Neural progenitor cell (in vitro differentiated cells): ENCODE measurements around the gene GLT6D1. TPM values are rescaled to one million over a fixed set of nuclear protein-coding genes. Genes with fewer than 3 reads are reported as not detected.

Experiments
- DNase-seq: peaks from one replicate; pipeline ENCODE4 v3.0.0-alpha.2; 2016; ENCODE audit warnings: low spot score
- H2AFZ ChIP-seq: fragments of 200-600 bp; sonication (generic); replicated peaks from 2 replicates; pipeline ENCODE4 v1.6.1; 2016; ENCODE audit warnings: antibody characterized with exemption
- H3F3A ChIP-seq: fragments of 200-600 bp; sonication (generic); 2 replicates; pipeline ENCODE4 v1.6.1; 2016; ENCODE audit warnings: antibody characterized with exemption, low read depth
- H3K27ac ChIP-seq: fragments of 200-600 bp; sonication (generic); 2 replicates; pipeline ENCODE4 v1.5.1; 2016; ENCODE audit warnings: mild to moderate bottlenecking
- H3K27me3 ChIP-seq: fragments of 200-600 bp; sonication (generic); 2 replicates; pipeline ENCODE4 v1.6.1; 2016; ENCODE audit warnings: mild to moderate bottlenecking, moderate library complexity
- H3K36me3 ChIP-seq: fragments of 200-600 bp; sonication (generic); 2 replicates; pipeline ENCODE4 v1.5.1; 2016
- H3K4me1 ChIP-seq: fragments of 200-600 bp; sonication (generic); 2 replicates; pipeline ENCODE4 v1.6.1; 2016; ENCODE audit warnings: mixed run types
- H3K4me2 ChIP-seq: fragments of 200-600 bp; sonication (generic); 2 replicates; pipeline ENCODE4 v1.6.1; 2016
- H3K4me3 ChIP-seq: fragments of 200-600 bp; sonication (generic); 2 replicates; pipeline ENCODE4 v1.5.1; 2016
- H3K79me2 ChIP-seq: fragments of 200-600 bp; sonication (generic); 2 replicates; pipeline ENCODE4 v1.6.1; 2016; ENCODE audit warnings: low read depth
- H3K9ac ChIP-seq: fragments of 200-600 bp; sonication (generic); 2 replicates; pipeline ENCODE4 v1.6.1; 2016
- H3K9me3 ChIP-seq: fragments of 200-600 bp; sonication (generic); 2 replicates; pipeline ENCODE4 v1.5.1; 2016; ENCODE audit warnings: low read depth
- H4K20me1 ChIP-seq: fragments of 200-600 bp; sonication (generic); 2 replicates; pipeline ENCODE4 v1.6.1; 2016; ENCODE audit warnings: low read depth
- H3K27ac Mint-ChIP-seq: 3 replicates; pipeline ENCODE4 v1.8.0; 2021; ENCODE audit warnings: mixed read lengths
- H3K27me3 Mint-ChIP-seq: 2 replicates; pipeline ENCODE4 v1.8.0; 2022; ENCODE audit warnings: low read depth, mild to moderate bottlenecking, inconsistent platforms, moderate library complexity, mixed read lengths; ENCODE audit not compliant: insufficient read depth
- H3K36me3 Mint-ChIP-seq: 3 replicates; pipeline ENCODE4 v1.8.0; 2021; ENCODE audit warnings: mixed read lengths
- H3K4me1 Mint-ChIP-seq: 3 replicates; pipeline ENCODE4 v1.8.0; 2021; ENCODE audit warnings: mixed read lengths
- H3K4me3 Mint-ChIP-seq: 3 replicates; pipeline ENCODE4 v1.8.0; 2021; ENCODE audit warnings: mild to moderate bottlenecking, moderate library complexity, mixed read lengths
- H3K9me3 Mint-ChIP-seq: 3 replicates; pipeline ENCODE4 v1.8.0; 2020; ENCODE audit warnings: mixed read lengths
- CTCF ChIP-seq: fragments of 200-600 bp; sonication (generic); IDR thresholded peaks from 2 replicates; pipeline ENCODE4 v1.5.1; 2017; ENCODE audit warnings: antibody characterized with exemption, mild to moderate bottlenecking
- EZH2 ChIP-seq: fragments of 200-600 bp; sonication (generic); IDR thresholded peaks from 2 replicates; pipeline ENCODE4 v1.6.1; 2017; ENCODE audit warnings: antibody characterized with exemption, mild to moderate bottlenecking, moderate library complexity
- EZH2phosphoT487 ChIP-seq: fragments of 200-600 bp; sonication (generic); IDR thresholded peaks from 2 replicates; pipeline ENCODE4 v1.6.1; 2017; ENCODE audit warnings: antibody characterized with exemption
- total RNA-seq: library from RNA; depleted of rRNA; stranded (reverse); fragments of >200 nt; gene quantifications from 2 replicates; pipeline ENCODE4 v1.2.3, GENCODE V29; 2015; ENCODE audit warnings: low replicate concordance

GLT6D1 gene
- total RNA-seq, 1 donor from 2014 or later: 0.80 TPM

GRCh38 chr9:135660407-135660806 lies 21.1 kb upstream of the GLT6D1 start:
- TF ChIP-seq CTCF: no peak
- TF ChIP-seq EZH2phosphoT487: no peak
- no peak for TF ChIP-seq EZH2
- Mint-ChIP-seq H3K27ac (peak overlapping the region; percentile 93), H3K4me1 (peaks cover 27% of the 10 kb centered on the region), H3K4me3 (no peak overlapping the region), H3K9me3 (peaks cover 3% of the 10 kb centered on the region), H3K27me3 (peaks cover 19% of the 10 kb centered on the region), H3K36me3 (no peaks in the 10 kb centered on the region)
- H2AFZ ChIP-seq: no peak overlapping the region
- peaks cover 13% of the 10 kb centered on the region for H3K4me1 ChIP-seq
- H3K9ac ChIP-seq: no peak overlapping the region
- H3F3A ChIP-seq: peaks cover 6% of the 10 kb centered on the region
- H3K79me2 ChIP-seq: no peaks in the 10 kb centered on the region
- H3K9me3 ChIP-seq: no peaks in the 10 kb centered on the region
- DNase-seq: no peak
- no peak overlapping the region for H3K4me2 ChIP-seq
- H3K4me3 ChIP-seq: no peak overlapping the region
- H3K27ac ChIP-seq: no peak overlapping the region
- H3K36me3 ChIP-seq: no peaks in the 10 kb centered on the region
- no peaks in the 10 kb centered on the region for H4K20me1 ChIP-seq
- H3K27me3 ChIP-seq: no peaks in the 10 kb centered on the region

- Histone ChIP-seq H4K20me1 (no peaks in the 10 kb centered on the region), H3K27me3 (no peaks in the 10 kb centered on the region), H3K79me2 (no peaks in the 10 kb centered on the region), H3K4me1 (peaks cover 13% of the 10 kb centered on the region), H3K4me2 (no peak overlapping the region), H3K27ac (no peak overlapping the region), H3K9me3 (no peaks in the 10 kb centered on the region), H3K36me3 (no peaks in the 10 kb centered on the region), H3F3A (peaks cover 6% of the 10 kb centered on the region), H3K4me3 (no peak overlapping the region), H3K9ac (no peak overlapping the region), H2AFZ (no peak overlapping the region)
- Mint-ChIP-seq H3K4me3 (no peak overlapping the region), H3K4me1 (peaks cover 24% of the 10 kb centered on the region), H3K36me3 (no peaks in the 10 kb centered on the region), H3K27me3 (peaks cover 19% of the 10 kb centered on the region), H3K9me3 (peaks cover 3% of the 10 kb centered on the region), H3K27ac (no peak overlapping the region)
- DNase-seq: no peak
- TF ChIP-seq EZH2 (no peak), EZH2phosphoT487 (no peak), CTCF (no peak)
Measured at GRCh38 chr9:135659252-135659651, 19.9 kb upstream of the GLT6D1 start.

GRCh38 chr9:135657416-135657815 lies 18.1 kb upstream of the GLT6D1 start:
- Mint-ChIP-seq H3K27ac (no peak overlapping the region), H3K4me3 (no peak overlapping the region), H3K27me3 (peaks cover 18% of the 10 kb centered on the region), H3K9me3 (peaks cover 14% of the 10 kb centered on the region), H3K4me1 (peaks cover 16% of the 10 kb centered on the region), H3K36me3 (no peaks in the 10 kb centered on the region)
- Histone ChIP-seq H3K27ac (no peak overlapping the region), H4K20me1 (no peaks in the 10 kb centered on the region), H3K4me2 (no peak overlapping the region), H3K36me3 (no peaks in the 10 kb centered on the region), H3K9ac (no peak overlapping the region), H3K27me3 (no peaks in the 10 kb centered on the region), H3K4me3 (no peak overlapping the region), H3K9me3 (peaks cover 4% of the 10 kb centered on the region), H2AFZ (no peak overlapping the region), H3K79me2 (no peaks in the 10 kb centered on the region), H3F3A (peaks cover 6% of the 10 kb centered on the region), H3K4me1 (peaks cover 7% of the 10 kb centered on the region)
- TF ChIP-seq EZH2phosphoT487: no peak
- no peak for TF ChIP-seq EZH2
- no peak for TF ChIP-seq CTCF
- no peak for DNase-seq
